H1 (cell line): Measurements from ENCODE around the gene NOXO1. TPM values are rescaled to one million over a fixed set of nuclear protein-coding genes. Genes with fewer than 3 reads are reported as not detected.

Experiments used
- ATF2 ChIP-seq: IDR thresholded peaks from 2 replicates; pipeline ENCODE4 v1.6.1; 2012; ENCODE audit warnings: low read length, inconsistent platforms
- BRCA1 ChIP-seq: IDR thresholded peaks from 2 replicates; pipeline ENCODE4 v1.6.1; 2012; ENCODE audit warnings: low read depth, low read length, improper control_type of control experiment
- CTBP2 ChIP-seq: IDR thresholded peaks from 2 replicates; pipeline ENCODE4 v1.7.0; 2011; ENCODE audit warnings: borderline replicate concordance, mild to moderate bottlenecking, moderate library complexity, mixed read lengths, low read length; ENCODE audit not compliant: insufficient read depth, insufficient read length
- CTCF ChIP-seq, 3 experiments: IDR thresholded peaks; 1 replicate in 2 of 3; 2 replicates in 1 of 3; pipeline versions ENCODE4 v1.5.1 to v1.6.1; 2011; ENCODE audit warnings: low read length in 3 of 3, mild to moderate bottlenecking in 3 of 3, inconsistent platforms in 2 of 3, low read depth in 1 of 3, moderate library complexity in 1 of 3; ENCODE audit not compliant: insufficient read depth in 1 of 3; ENCODE audit errors: control extremely low read depth in 1 of 3
- HDAC6 ChIP-seq: IDR thresholded peaks from one replicate; pipeline ENCODE4 v1.7.1; 2012; ENCODE audit warnings: low read depth, mild to moderate bottlenecking, inconsistent platforms, low read length, moderate library complexity
- KDM4A ChIP-seq: IDR thresholded peaks from one replicate; pipeline ENCODE4 v1.7.1; 2012; ENCODE audit warnings: low read depth, mild to moderate bottlenecking, moderate library complexity, low read length, inconsistent platforms; ENCODE audit not compliant: severe bottlenecking
- NRF1 ChIP-seq: IDR thresholded peaks from 2 replicates; pipeline ENCODE4 v1.6.1; 2011; ENCODE audit warnings: mild to moderate bottlenecking, low read depth, low read length, improper control_type of control experiment
- POLR2A ChIP-seq, 2 experiments: IDR thresholded peaks; 1 replicate in 1 of 2; 2 replicates in 1 of 2; pipeline ENCODE4 v1.6.1; 2011; ENCODE audit warnings: low read depth in 2 of 2, low read length in 2 of 2, mild to moderate bottlenecking in 2 of 2; ENCODE audit errors: control extremely low read depth in 1 of 2
- RBBP5 ChIP-seq: IDR thresholded peaks from 2 replicates; pipeline ENCODE4 v1.7.1; 2012; ENCODE audit warnings: low read depth, mild to moderate bottlenecking, inconsistent platforms, low read length, moderate library complexity, borderline replicate concordance
- SAP30 ChIP-seq: fragments of 300-600 bp; sonication (generic); IDR thresholded peaks from 2 replicates; pipeline ENCODE4 v1.7.1; 2012; ENCODE audit warnings: low read length, moderate library complexity, mild to moderate bottlenecking, inconsistent platforms; ENCODE audit not compliant: insufficient read depth, insufficient replicate concordance
- SIRT6 ChIP-seq: IDR thresholded peaks from one replicate; pipeline ENCODE4 v1.7.1; 2012; ENCODE audit warnings: low read length, inconsistent platforms
- SP1 ChIP-seq: IDR thresholded peaks from 2 replicates; pipeline ENCODE4 v1.6.1; 2011; ENCODE audit warnings: low read depth, low read length
- SRF ChIP-seq: IDR thresholded peaks from 2 replicates; pipeline ENCODE4 v1.6.1; 2011; ENCODE audit warnings: mild to moderate bottlenecking, low read depth, low read length, moderate library complexity
- YY1 ChIP-seq: IDR thresholded peaks from 2 replicates; pipeline ENCODE4 v1.6.1; 2011; ENCODE audit warnings: low read depth, mild to moderate bottlenecking, low read length
- ZNF274 ChIP-seq: IDR thresholded peaks from 2 replicates; pipeline ENCODE4 v1.7.0; 2012; ENCODE audit warnings: low read length, borderline replicate concordance; ENCODE audit errors: extremely low read depth
- polyA plus RNA-seq, 7 experiments: library from polyadenylated mRNA; depleted of rRNA in 3 of 7; stranded (reverse) in 5 of 7; unstranded in 2 of 7; fragments of >200 nt in 5 of 7; fragments of 200-250 nt in 2 of 7; gene quantifications; 1 replicate in 5 of 7; 2 replicates in 1 of 7; 4 replicates in 1 of 7; pipeline versions ENCODE4 v1.2.1 to v1.2.3, GENCODE V29; 2011 to 2013; ENCODE audit warnings: missing spikeins in 2 of 7, mixed read lengths in 2 of 7
- total RNA-seq: library from RNA; stranded (reverse); fragmentation: NEBNext Ultra II Directional; extraction: Animal tissue kit (Norgen Biotek cat#: 25700); gene quantifications from 2 replicates; pipeline ENCODE4 v1.2.1, GENCODE V29; 2021

NOXO1 gene
- total and polyA plus RNA-seq, 2 of the 8 experiments (the other 6 are each of a cell fraction or from before 2014, with no cell fraction given) = 1.3 to 2.5 TPM

- TF ChIP-seq ATF2 = no peak
- TF ChIP-seq RBBP5 = peak; percentile 17; the same call in 1 of the 2 replicates
- TF ChIP-seq NRF1 = no peak
- no peak for TF ChIP-seq SAP30
- no peak for TF ChIP-seq SRF
- no peak for TF ChIP-seq SIRT6
- no peak for TF ChIP-seq SP1
- no peak for TF ChIP-seq HDAC6
- peak; percentile 12 for TF ChIP-seq KDM4A
- TF ChIP-seq POLR2A (IDR thresholded peaks at IDR 0.05; ENCODE audit: control extremely low read depth in 1 of 2, low read depth in 2 of 2, low read length in 2 of 2) = 0 out of 3 replicates have a peak, but pooled peaks of 1 of the 2 experiments have one; percentile 54
- no peak for TF ChIP-seq YY1
- no peak for TF ChIP-seq ZNF274
- TF ChIP-seq CTBP2 = no peak
- no peak for TF ChIP-seq CTCF (IDR thresholded peaks at IDR 0.05; ENCODE audit: control extremely low read depth in 1 of 3, insufficient read depth in 1 of 3, low read depth in 1 of 3, low read length in 3 of 3)
- no peak for TF ChIP-seq BRCA1
Observed at GRCh38 chr16:1980030-1980769, 1.1 kb downstream of the NOXO1 start (continued).
